Keratinocyte (primary cell): ENCODE measurements around the gene ADAM12. TPM values are rescaled to one million over a fixed set of nuclear protein-coding genes. Genes with fewer than 3 reads are reported as not detected.

ENCODE experiments used
- DNase-seq: peaks from one replicate; pipeline ENCODE4 v3.0.0-alpha.2; 2011; ENCODE audit warnings: low read depth, missing footprints, low spot score
- FAIRE-seq: peaks from 2 replicates; lab custom pipeline; 2011; peaks lifted over from hg19 to GRCh38; lab: Jason Lieb, UNC
- H2AFZ ChIP-seq: 2 replicates; pipeline ENCODE4 v1.6.0; 2012; ENCODE audit warnings: low read length, control low read depth, inconsistent platforms; ENCODE audit not compliant: control insufficient read depth
- H3K27ac ChIP-seq: 2 replicates; pipeline ENCODE4 v1.5.1; 2011; ENCODE audit warnings: low read length; ENCODE audit not compliant: control insufficient read depth, insufficient read depth
- H3K27me3 ChIP-seq: 3 replicates; pipeline ENCODE4 v1.6.0; 2011; ENCODE audit warnings: low read length; ENCODE audit not compliant: control insufficient read depth, insufficient read depth; ENCODE audit errors: extremely low read depth
- H3K36me3 ChIP-seq, 2 experiments: 2 replicates in 1 of 2; 3 replicates in 1 of 2; pipeline ENCODE4 v1.5.1; 2011; ENCODE audit warnings: low read length in 2 of 2, mild to moderate bottlenecking in 1 of 2; ENCODE audit not compliant: control insufficient read depth in 2 of 2, insufficient read depth in 2 of 2; ENCODE audit errors: extremely low read depth in 1 of 2
- H3K4me1 ChIP-seq: 3 replicates; pipeline ENCODE4 v1.5.1; 2011; ENCODE audit warnings: low read length; ENCODE audit not compliant: control insufficient read depth, insufficient read depth; ENCODE audit errors: extremely low read depth
- H3K4me2 ChIP-seq: 3 replicates; pipeline ENCODE4 v1.6.0; 2011; ENCODE audit warnings: low read depth, low read length; ENCODE audit not compliant: control insufficient read depth, insufficient read depth; ENCODE audit errors: extremely low read depth
- H3K4me3 ChIP-seq, 3 experiments: fragments of 200-600 bp in 1 of 3; sonication (generic) in 1 of 3; 2 replicates in 2 of 3; 3 replicates in 1 of 3; pipeline ENCODE4 v1.5.1; 2011 to 2016; ENCODE audit warnings: low read length in 3 of 3, mild to moderate bottlenecking in 3 of 3, control low read depth in 2 of 3, inconsistent platforms in 1 of 3, low read depth in 1 of 3, mixed read lengths in 1 of 3, mixed run types in 1 of 3, moderate library complexity in 1 of 3; ENCODE audit not compliant: control insufficient read depth in 2 of 3, insufficient read depth in 2 of 3; ENCODE audit errors: extremely low read depth in 1 of 3
- H3K79me2 ChIP-seq: 2 replicates; pipeline ENCODE4 v1.6.0; 2012; ENCODE audit warnings: low read length; ENCODE audit not compliant: control insufficient read depth, insufficient read depth
- H3K9ac ChIP-seq: 3 replicates; pipeline ENCODE4 v1.6.0; 2011; ENCODE audit warnings: low read length; ENCODE audit not compliant: control insufficient read depth, insufficient read depth; ENCODE audit errors: extremely low read depth
- H3K9me1 ChIP-seq: 3 replicates; pipeline ENCODE4 v1.6.0; 2011; ENCODE audit warnings: low read length; ENCODE audit not compliant: control insufficient read depth, insufficient read depth; ENCODE audit errors: extremely low read depth
- H3K9me3 ChIP-seq: 2 replicates; pipeline ENCODE4 v1.5.1; 2012; ENCODE audit warnings: low read depth, low read length; ENCODE audit not compliant: control insufficient read depth
- H4K20me1 ChIP-seq: 3 replicates; pipeline ENCODE4 v1.6.0; 2011; ENCODE audit warnings: low read length; ENCODE audit not compliant: control insufficient read depth, insufficient read depth; ENCODE audit errors: extremely low read depth
- CTCF ChIP-seq, 3 experiments: IDR thresholded peaks in 1 of 3; conservative IDR thresholded peaks in 1 of 3; optimal IDR thresholded peaks in 1 of 3; 2 replicates in 2 of 3; 3 replicates in 1 of 3; pipeline versions ENCODE3 to v1.5.1; 2011; ENCODE audit warnings: low read length in 3 of 3, mild to moderate bottlenecking in 3 of 3, moderate library complexity in 2 of 3, control low read depth in 1 of 3, inconsistent platforms in 1 of 3; ENCODE audit not compliant: insufficient read depth in 2 of 3; ENCODE audit errors: extremely low read depth in 1 of 3
- EZH2 ChIP-seq: IDR thresholded peaks from one replicate; pipeline ENCODE4 v1.6.1; 2012; ENCODE audit warnings: inconsistent platforms, mild to moderate bottlenecking, low read length, moderate library complexity
- dilution Hi-C: fragments of 300-500 bp; cut with MboI; formaldehyde crosslinking; loops from one replicate; pipeline ENCODE4 v1.7.0; 2020; ENCODE audit warnings: low sequenced_read_pairs; ENCODE audit not compliant: extremely low pct_ligation_motif_present
- polyA plus RNA-seq, 5 experiments: library from polyadenylated mRNA; depleted of rRNA in 3 of 5; stranded (reverse) in 3 of 5; stranded (forward) in 1 of 5; unstranded in 1 of 5; fragments of >200 nt; gene quantifications; 1 replicate in 1 of 5; 2 replicates in 3 of 5; 3 replicates in 1 of 5; pipeline versions ENCODE4 v1.2.1 to v1.2.3, GENCODE V29; 2011 to 2012; ENCODE audit warnings: missing spikeins in 2 of 5, low read depth in 1 of 5, low replicate concordance in 1 of 5

The ADAM12 gene
- polyA plus RNA-seq, 1 donor (not counting 4 experiments of a cell fraction or from before 2014, with no cell fraction given) = 0.07 TPM

GRCh38 chr10:126166797-126167196, 221.5 kb downstream of the ADAM12 start:
- no peaks in the 10 kb centered on the region for H3K9me3 ChIP-seq
- no peaks in the 10 kb centered on the region for H3K9me1 ChIP-seq
- FAIRE-seq = no peak
- no peak overlapping the region for H2AFZ ChIP-seq
- dilution Hi-C loops = no loop called here
- H3K27ac ChIP-seq = no peak overlapping the region
- no peaks in the 10 kb centered on the region for H4K20me1 ChIP-seq
- H3K36me3 ChIP-seq = no peaks in the 10 kb centered on the region
- no peak overlapping the region for H3K4me2 ChIP-seq
- no peak overlapping the region for H3K4me3 ChIP-seq
- H3K79me2 ChIP-seq = no peaks in the 10 kb centered on the region
- TF ChIP-seq EZH2 (no peak), CTCF (optimal IDR thresholded peaks at IDR 0.05 in 1 of 3, IDR thresholded peaks at IDR 0.05 in 1 of 3, conservative IDR thresholded peaks at IDR 0.05 in 1 of 3; ENCODE audit: extremely low read depth in 1 of 3, insufficient read depth in 2 of 3, low read length in 3 of 3) (no peak)
- H3K9ac ChIP-seq = no peak overlapping the region
- peaks cover 2% of the 10 kb centered on the region for H3K27me3 ChIP-seq
- no peaks in the 10 kb centered on the region for H3K4me1 ChIP-seq
- no peak for DNase-seq

- FAIRE-seq = no peak
- H3K27ac ChIP-seq = no peak overlapping the region
- H3K79me2 ChIP-seq = no peaks in the 10 kb centered on the region
- no peak overlapping the region for H3K4me3 ChIP-seq
- H3K4me2 ChIP-seq = no peak overlapping the region
- no peak overlapping the region for H2AFZ ChIP-seq
- no peaks in the 10 kb centered on the region for H3K4me1 ChIP-seq
- no peak overlapping the region for H3K9ac ChIP-seq
- no peaks in the 10 kb centered on the region for H4K20me1 ChIP-seq
- H3K27me3 ChIP-seq = peaks cover 2% of the 10 kb centered on the region
- H3K36me3 ChIP-seq = no peaks in the 10 kb centered on the region
- DNase-seq = no peak
- H3K9me1 ChIP-seq = no peaks in the 10 kb centered on the region
- H3K9me3 ChIP-seq = no peaks in the 10 kb centered on the region
- TF ChIP-seq CTCF (optimal IDR thresholded peaks at IDR 0.05 in 1 of 3, IDR thresholded peaks at IDR 0.05 in 1 of 3, conservative IDR thresholded peaks at IDR 0.05 in 1 of 3; ENCODE audit: extremely low read depth in 1 of 3, insufficient read depth in 2 of 3, low read length in 3 of 3) = no peak
- TF ChIP-seq EZH2 = no peak
- dilution Hi-C loops = no loop called here
Measured at GRCh38 chr10:126165874-126166273, 222.4 kb downstream of the ADAM12 start.
